H9 (cell line): ENCODE results near the gene INPP5A. TPM values are rescaled to one million over a fixed set of nuclear protein-coding genes. Genes with fewer than 3 reads are reported as not detected.

Experiments
- DNase-seq: peaks from one replicate; pipeline ENCODE4 v3.0.0-alpha.2; 2017
- H2AFZ ChIP-seq: one replicate; pipeline ENCODE4 v1.6.1; 2013; ENCODE audit warnings: mild to moderate bottlenecking, low read length, control low read depth, moderate library complexity
- H2AK5ac ChIP-seq: 2 replicates; pipeline ENCODE4 v1.6.1; 2013; ENCODE audit warnings: low read length, control low read depth, mixed read lengths; ENCODE audit not compliant: insufficient read length
- H2BK120ac ChIP-seq: one replicate; pipeline ENCODE4 v1.6.1; 2013; ENCODE audit warnings: low read depth, mild to moderate bottlenecking, low read length, control low read depth, inconsistent platforms; ENCODE audit not compliant: poor library complexity, severe bottlenecking
- H2BK12ac ChIP-seq: 2 replicates; pipeline ENCODE4 v1.6.1; 2013; ENCODE audit warnings: low read length, control low read depth, mixed read lengths, low read depth; ENCODE audit not compliant: insufficient read length
- H2BK15ac ChIP-seq: 2 replicates; pipeline ENCODE4 v1.6.1; 2013; ENCODE audit warnings: low read depth, low read length, control low read depth
- H2BK20ac ChIP-seq: one replicate; pipeline ENCODE4 v1.6.1; 2013; ENCODE audit warnings: low read depth, mild to moderate bottlenecking, low read length, control low read depth, inconsistent platforms; ENCODE audit not compliant: poor library complexity, severe bottlenecking
- H2BK5ac ChIP-seq: 2 replicates; pipeline ENCODE4 v1.6.1; 2013; ENCODE audit warnings: low read length, control low read depth, mixed read lengths; ENCODE audit not compliant: insufficient read length
- H3K14ac ChIP-seq: 2 replicates; pipeline ENCODE4 v1.6.1; 2013; ENCODE audit warnings: low read length, control low read depth; ENCODE audit not compliant: insufficient read depth
- H3K18ac ChIP-seq: 2 replicates; pipeline ENCODE4 v1.6.1; 2013; ENCODE audit warnings: low read depth, mild to moderate bottlenecking, mixed read lengths, low read length, control low read depth; ENCODE audit not compliant: insufficient read length
- H3K23ac ChIP-seq: 2 replicates; pipeline ENCODE4 v1.6.1; 2013; ENCODE audit warnings: low read length, control low read depth, mixed read lengths, low read depth; ENCODE audit not compliant: insufficient read length
- H3K23me2 ChIP-seq: 2 replicates; pipeline ENCODE4 v1.6.1; 2013; ENCODE audit warnings: low read depth, mild to moderate bottlenecking, mixed read lengths, low read length, control low read depth; ENCODE audit not compliant: insufficient read length, poor library complexity, severe bottlenecking
- H3K27ac ChIP-seq: 2 replicates; pipeline ENCODE4 v1.5.1; 2013; ENCODE audit warnings: low read length, control low read depth, mixed read lengths, low read depth; ENCODE audit not compliant: insufficient read length
- H3K27me3 ChIP-seq: 2 replicates; pipeline ENCODE4 v1.6.1; 2013; ENCODE audit warnings: low read length, control low read depth, inconsistent platforms; ENCODE audit not compliant: insufficient read depth
- H3K4ac ChIP-seq: 2 replicates; pipeline ENCODE4 v1.6.1; 2013; ENCODE audit warnings: low read depth, mild to moderate bottlenecking, control low read depth, inconsistent platforms, low read length, moderate library complexity
- H3K4me1 ChIP-seq: 2 replicates; pipeline ENCODE4 v1.6.1; 2013; ENCODE audit warnings: low read length, control low read depth, inconsistent platforms; ENCODE audit not compliant: insufficient read depth
- H3K4me2 ChIP-seq: 2 replicates; pipeline ENCODE4 v1.6.1; 2013; ENCODE audit warnings: low read length, control low read depth, mixed read lengths; ENCODE audit not compliant: insufficient read length, insufficient read depth
- H3K56ac ChIP-seq: 2 replicates; pipeline ENCODE4 v1.6.1; 2013; ENCODE audit warnings: low read depth, mild to moderate bottlenecking, mixed read lengths, low read length, control low read depth; ENCODE audit not compliant: insufficient read length
- H3K79me1 ChIP-seq: 2 replicates; pipeline ENCODE4 v1.6.1; 2013; ENCODE audit warnings: low read depth, mild to moderate bottlenecking, moderate library complexity, low read length, control low read depth, inconsistent platforms; ENCODE audit not compliant: insufficient read depth, poor library complexity, severe bottlenecking
- H3K79me2 ChIP-seq: 2 replicates; pipeline ENCODE4 v1.6.1; 2013; ENCODE audit warnings: low read length, control low read depth, inconsistent platforms; ENCODE audit not compliant: insufficient read depth
- H3K9ac ChIP-seq: 2 replicates; pipeline ENCODE4 v1.6.1; 2013; ENCODE audit warnings: low read length, control low read depth, mixed read lengths; ENCODE audit not compliant: insufficient read length; ENCODE audit errors: extremely low read depth
- H3K9me3 ChIP-seq: one replicate; pipeline ENCODE4 v1.6.1; 2013; ENCODE audit warnings: low read depth, low read length, inconsistent platforms; ENCODE audit not compliant: control insufficient read depth
- H3T11ph ChIP-seq: one replicate; pipeline ENCODE4 v1.6.1; 2013; ENCODE audit warnings: mild to moderate bottlenecking, low read length, control low read depth, inconsistent platforms
- H4K20me1 ChIP-seq: one replicate; pipeline ENCODE4 v1.6.1; 2013; ENCODE audit not compliant: control insufficient read depth, insufficient read length, insufficient read depth
- H4K5ac ChIP-seq: 2 replicates; pipeline ENCODE4 v1.6.1; 2013; ENCODE audit warnings: low read depth, mild to moderate bottlenecking, mixed read lengths, low read length, control low read depth; ENCODE audit not compliant: insufficient read length
- H4K8ac ChIP-seq: replicated peaks from 2 replicates; pipeline ENCODE4 v1.6.1; 2013; ENCODE audit warnings: low read length, control low read depth, mixed read lengths, low read depth; ENCODE audit not compliant: insufficient read length
- H4K91ac ChIP-seq: 2 replicates; pipeline ENCODE4 v1.6.1; 2013; ENCODE audit warnings: low read depth, mild to moderate bottlenecking, moderate library complexity, mixed read lengths, low read length, control low read depth; ENCODE audit not compliant: insufficient read length
- H3K27ac Mint-ChIP-seq, 3 experiments: 2 replicates in 2 of 3; 3 replicates in 1 of 3; pipeline ENCODE4 v1.8.0; 2020 to 2021; ENCODE audit warnings: mixed read lengths in 3 of 3, mild to moderate bottlenecking in 1 of 3, moderate library complexity in 1 of 3
- H3K27me3 Mint-ChIP-seq: 2 replicates; pipeline ENCODE4 v1.8.0; 2021; ENCODE audit warnings: low read depth, mild to moderate bottlenecking, moderate library complexity, mixed read lengths
- H3K36me3 Mint-ChIP-seq, 3 experiments: 2 replicates in 2 of 3; 3 replicates in 1 of 3; pipeline ENCODE4 v1.8.0; 2020 to 2021; ENCODE audit warnings: low read depth in 3 of 3, mixed read lengths in 3 of 3; ENCODE audit not compliant: insufficient read depth in 1 of 3
- H3K4me1 Mint-ChIP-seq, 2 experiments: 2 replicates each; pipeline ENCODE4 v1.8.0; 2020; ENCODE audit warnings: mixed read lengths in 2 of 2
- H3K4me3 Mint-ChIP-seq, 2 experiments: 2 replicates in 1 of 2; 3 replicates in 1 of 2; pipeline ENCODE4 v1.8.0; 2020 to 2021; ENCODE audit warnings: mild to moderate bottlenecking in 2 of 2, mixed read lengths in 2 of 2, moderate library complexity in 1 of 2
- H3K9me3 Mint-ChIP-seq, 2 experiments: 2 replicates in 1 of 2; 3 replicates in 1 of 2; pipeline ENCODE4 v1.8.0; 2020; ENCODE audit warnings: mild to moderate bottlenecking in 2 of 2, mixed read lengths in 2 of 2, moderate library complexity in 1 of 2
- WGBS: extraction: QIAGEN DNeasy Blood & Tissue Kit; methylation state at CpG from one replicate; pipeline ENCODE4 v1.1.7; 2013; ENCODE audit warnings: missing lambda C conversion rate, low lambda C conversion rate, mixed read lengths; ENCODE audit not compliant: insufficient read length; ENCODE audit errors: extremely low coverage; 5-methylcytosine and 5-hydroxymethylcytosine counted together
- total RNA-seq: library from RNA; stranded (reverse); gene quantifications from 2 replicates; pipeline ENCODE4 v1.2.1, GENCODE V29; 2021
- TF ChIP-seq, protein P1 (sequence below): fragments of 200-600 bp; sonication (generic); conservative IDR thresholded peaks from 3 replicates; pipeline ENCODE4 v1.8.0; 2021; ENCODE audit warnings: antibody characterized with exemption, mild to moderate bottlenecking

Gene INPP5A
- total RNA-seq, 1 experiment from 2014 or later, result 17.7 TPM

DNA sequence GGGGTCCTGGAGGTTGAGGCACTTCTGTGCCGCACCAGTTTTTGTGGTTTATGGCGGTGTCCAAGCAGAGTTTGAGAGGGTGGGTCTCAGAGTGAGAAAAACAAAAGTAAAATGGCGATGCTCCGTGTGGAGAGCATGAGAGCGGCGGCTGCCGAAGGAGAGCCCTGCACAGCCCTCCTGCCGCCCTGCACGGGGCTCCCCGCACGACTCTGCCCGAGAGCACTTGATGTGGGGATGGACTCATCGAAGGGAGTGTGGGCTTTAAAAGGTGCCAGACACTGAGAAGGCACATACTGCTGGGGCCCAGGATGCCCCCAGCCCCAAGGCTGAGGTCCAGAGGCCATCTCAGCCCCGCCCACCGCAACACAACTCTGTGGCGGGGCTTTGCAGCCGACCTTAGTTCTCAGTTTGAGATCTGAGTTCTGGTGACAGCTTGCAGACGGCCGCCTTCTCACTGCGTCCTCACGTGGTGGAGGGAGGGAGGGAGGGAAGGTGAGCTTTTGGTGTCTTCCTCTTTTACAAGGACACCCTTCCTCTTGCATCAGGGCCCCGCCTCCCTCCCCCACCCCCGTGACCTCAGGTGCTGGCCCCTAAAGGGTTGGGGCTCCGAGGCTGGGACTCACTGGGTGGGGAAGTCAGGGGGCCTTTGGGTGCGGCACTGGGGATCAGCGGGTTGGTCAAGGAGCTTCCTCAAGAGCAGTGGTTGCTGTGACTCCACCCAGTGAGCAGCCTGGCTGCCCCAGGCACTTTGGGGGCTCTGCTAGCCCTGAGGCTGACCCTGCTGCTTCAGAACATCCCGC, 179.3 kb downstream of the INPP5A start:
- Histone ChIP-seq H3K4me1 (no peaks in the 10 kb centered on the region), H3K27me3 (no peaks in the 10 kb centered on the region), H2BK120ac (no peak overlapping the region), H3K56ac (no peak overlapping the region), H3K4ac (no peak overlapping the region), H3K9ac (no peak overlapping the region), H4K20me1 (no peaks in the 10 kb centered on the region), H3K79me1 (no peaks in the 10 kb centered on the region), H4K8ac (no peak overlapping the region), H4K5ac (no peak overlapping the region), H3K23me2 (no peaks in the 10 kb centered on the region), H3K79me2 (no peaks in the 10 kb centered on the region), H3K4me2 (no peak overlapping the region), H3K23ac (no peak overlapping the region), H2BK5ac (no peak overlapping the region), H3K27ac (no peak overlapping the region), H2BK12ac (no peak overlapping the region), H3T11ph (no peak overlapping the region), H2AFZ (no peak overlapping the region), H2BK15ac (no peak overlapping the region), H3K18ac (no peak overlapping the region), H3K14ac (no peak overlapping the region), H2AK5ac (no peak overlapping the region), H3K9me3 (no peaks in the 10 kb centered on the region), H2BK20ac (no peak overlapping the region), H4K91ac (no peak overlapping the region)
- TF ChIP-seq, protein P1, sequence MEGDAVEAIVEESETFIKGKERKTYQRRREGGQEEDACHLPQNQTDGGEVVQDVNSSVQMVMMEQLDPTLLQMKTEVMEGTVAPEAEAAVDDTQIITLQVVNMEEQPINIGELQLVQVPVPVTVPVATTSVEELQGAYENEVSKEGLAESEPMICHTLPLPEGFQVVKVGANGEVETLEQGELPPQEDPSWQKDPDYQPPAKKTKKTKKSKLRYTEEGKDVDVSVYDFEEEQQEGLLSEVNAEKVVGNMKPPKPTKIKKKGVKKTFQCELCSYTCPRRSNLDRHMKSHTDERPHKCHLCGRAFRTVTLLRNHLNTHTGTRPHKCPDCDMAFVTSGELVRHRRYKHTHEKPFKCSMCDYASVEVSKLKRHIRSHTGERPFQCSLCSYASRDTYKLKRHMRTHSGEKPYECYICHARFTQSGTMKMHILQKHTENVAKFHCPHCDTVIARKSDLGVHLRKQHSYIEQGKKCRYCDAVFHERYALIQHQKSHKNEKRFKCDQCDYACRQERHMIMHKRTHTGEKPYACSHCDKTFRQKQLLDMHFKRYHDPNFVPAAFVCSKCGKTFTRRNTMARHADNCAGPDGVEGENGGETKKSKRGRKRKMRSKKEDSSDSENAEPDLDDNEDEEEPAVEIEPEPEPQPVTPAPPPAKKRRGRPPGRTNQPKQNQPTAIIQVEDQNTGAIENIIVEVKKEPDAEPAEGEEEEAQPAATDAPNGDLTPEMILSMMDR, result no peak
- peaks cover 0 to 7% of the 10 kb centered on the region in 2 experiments; a peak in 3 of 5 replicates for H3K9me3 Mint-ChIP-seq
- peaks cover 0 to 3% (median 0%) of the 10 kb centered on the region in 3 experiments; a peak in 2 of 7 replicates for H3K36me3 Mint-ChIP-seq
- no CpG with 5 or more reads among the region's 27 CpGs for WGBS
- H3K27me3 Mint-ChIP-seq, result peaks cover 3% of the 10 kb centered on the region; the same call in 1 of the 2 replicates
- H3K27ac Mint-ChIP-seq, result no peak overlapping the region
- H3K4me3 Mint-ChIP-seq, result no peak overlapping the region; a peak in 1 of 5 replicates
- H3K4me1 Mint-ChIP-seq, result peaks cover 10 to 24% of the 10 kb centered on the region in 2 experiments
- DNase-seq, result no peak
